Measurements from ENCODE around the gene POLRMT. TPM values are rescaled to one million over a fixed set of nuclear protein-coding genes. Genes with fewer than 3 reads are reported as not detected.

POLRMT gene
- total RNA-seq, 6 donors from 2014 or later, result 26.7 to 86.5 (median 50.9) TPM

DNA sequence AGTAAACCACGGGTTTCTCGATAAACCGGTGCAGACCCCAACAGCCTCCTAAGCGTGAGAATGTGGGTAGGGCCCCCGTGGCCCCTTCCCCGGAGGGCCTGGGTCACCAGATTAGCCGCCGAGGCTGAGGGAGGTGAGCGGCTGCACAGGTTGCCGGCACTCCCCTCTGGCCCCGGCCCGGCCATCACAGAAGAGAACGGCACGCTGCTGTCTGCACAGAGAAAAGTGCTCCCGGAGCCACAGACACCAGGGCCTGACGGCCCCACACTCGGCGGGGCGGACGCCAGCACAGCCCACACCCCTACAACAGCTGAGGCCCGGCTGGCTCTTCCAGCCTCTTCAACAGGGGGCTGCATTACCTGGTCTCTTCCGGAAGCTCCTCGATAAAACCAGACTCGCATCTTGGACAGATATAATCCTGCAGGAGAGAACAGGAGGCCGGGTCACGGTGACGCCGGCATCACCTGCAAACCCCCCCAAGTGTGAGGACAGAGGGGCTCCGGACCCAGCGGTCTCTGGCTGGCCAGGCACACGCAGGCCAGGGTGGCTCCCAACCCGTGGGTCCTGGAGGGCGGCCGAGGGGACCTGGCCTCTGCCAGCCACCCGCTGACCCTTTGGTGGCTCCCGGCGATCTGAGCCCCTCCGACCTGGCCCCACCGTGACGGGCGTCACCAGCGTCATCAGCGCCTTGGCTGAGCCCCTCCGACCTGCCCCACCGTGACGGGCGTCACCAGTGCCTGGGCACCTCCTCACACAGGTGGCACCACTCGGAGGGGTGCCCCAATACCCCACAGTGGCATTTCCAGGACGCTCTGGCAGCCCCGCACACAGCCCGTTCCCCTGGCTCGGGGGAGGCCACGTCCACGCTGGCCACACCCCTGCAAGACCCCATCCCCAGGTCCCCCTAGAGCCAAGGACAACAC is 19.4 kb upstream of the POLRMT start:
- H3K36me3 ChIP-seq, result peaks cover 21 to 81% (median 56%) of the 10 kb centered on the region in 4 donors

DNA sequence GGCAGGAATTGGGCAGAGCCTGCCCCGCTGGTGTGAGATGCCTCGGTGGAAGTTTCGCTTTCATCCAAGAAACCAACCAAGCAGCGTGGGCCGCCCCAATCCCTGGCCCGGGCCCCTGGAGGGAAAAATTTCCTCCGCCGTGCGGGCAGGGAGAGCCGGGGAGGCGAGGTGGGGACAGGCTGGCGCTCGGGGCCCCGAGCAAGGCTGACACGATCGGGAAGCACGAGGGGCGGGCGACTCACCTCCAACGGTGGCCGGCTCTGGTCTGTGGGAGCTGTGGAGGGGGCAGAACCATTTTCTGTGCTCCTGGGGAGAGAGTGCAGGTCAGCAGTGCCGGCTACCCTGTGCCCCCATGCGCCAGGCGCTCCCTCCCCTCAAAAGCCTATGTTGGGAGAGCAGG is 18.7 kb upstream of the POLRMT start:
- Histone ChIP-seq H3K9me3 (no peaks in the 10 kb centered on the region), H3K4me3 (no peak overlapping the region), H3K27ac (no peak overlapping the region), H3K4me1 (peaks cover 0 to 14% (median 0%) of the 10 kb centered on the region in 4 donors), H3K36me3 (peaks cover 26 to 82% (median 63%) of the 10 kb centered on the region in 4 donors), H3K27me3 (no peaks in the 10 kb centered on the region)
- ATAC-seq (ENCODE audit: low FRiP score in 2 of 2) (no peak), DNase-seq (peak in 1 of 2 donors; percentile 70)
- 87% methylated on average over 20 to 22 of the region's 24 CpGs for WGBS, 2 donors
- no peak for TF ChIP-seq EP300 (IDR thresholded peaks at IDR 0.05)
- TF ChIP-seq, protein P1, sequence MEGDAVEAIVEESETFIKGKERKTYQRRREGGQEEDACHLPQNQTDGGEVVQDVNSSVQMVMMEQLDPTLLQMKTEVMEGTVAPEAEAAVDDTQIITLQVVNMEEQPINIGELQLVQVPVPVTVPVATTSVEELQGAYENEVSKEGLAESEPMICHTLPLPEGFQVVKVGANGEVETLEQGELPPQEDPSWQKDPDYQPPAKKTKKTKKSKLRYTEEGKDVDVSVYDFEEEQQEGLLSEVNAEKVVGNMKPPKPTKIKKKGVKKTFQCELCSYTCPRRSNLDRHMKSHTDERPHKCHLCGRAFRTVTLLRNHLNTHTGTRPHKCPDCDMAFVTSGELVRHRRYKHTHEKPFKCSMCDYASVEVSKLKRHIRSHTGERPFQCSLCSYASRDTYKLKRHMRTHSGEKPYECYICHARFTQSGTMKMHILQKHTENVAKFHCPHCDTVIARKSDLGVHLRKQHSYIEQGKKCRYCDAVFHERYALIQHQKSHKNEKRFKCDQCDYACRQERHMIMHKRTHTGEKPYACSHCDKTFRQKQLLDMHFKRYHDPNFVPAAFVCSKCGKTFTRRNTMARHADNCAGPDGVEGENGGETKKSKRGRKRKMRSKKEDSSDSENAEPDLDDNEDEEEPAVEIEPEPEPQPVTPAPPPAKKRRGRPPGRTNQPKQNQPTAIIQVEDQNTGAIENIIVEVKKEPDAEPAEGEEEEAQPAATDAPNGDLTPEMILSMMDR (IDR thresholded peaks at IDR 0.05), result no peak
- no peak for TF ChIP-seq POLR2AphosphoS5 (IDR thresholded peaks at IDR 0.05)
- TF ChIP-seq POLR2A (IDR thresholded peaks at IDR 0.05), result no peak

More for the DNA sequence above, 19.4 kb upstream of the POLRMT start:
- 91 to 94% methylated on average over 30 to 42 of the region's 54 CpGs for WGBS, 2 donors
- H3K27me3 ChIP-seq, result no peaks in the 10 kb centered on the region
- no peak overlapping the region for H3K4me3 ChIP-seq
- TF ChIP-seq POLR2AphosphoS5 (IDR thresholded peaks at IDR 0.05), result no peak
- no peak for ATAC-seq (ENCODE audit: low FRiP score in 2 of 2)
- no peak overlapping the region for H3K27ac ChIP-seq
- DNase-seq, result peak in 1 of 2 donors; percentile 75
- peaks cover 0 to 21% (median 1%) of the 10 kb centered on the region in 4 donors for H3K4me1 ChIP-seq
- H3K9me3 ChIP-seq, result no peaks in the 10 kb centered on the region

DNA sequence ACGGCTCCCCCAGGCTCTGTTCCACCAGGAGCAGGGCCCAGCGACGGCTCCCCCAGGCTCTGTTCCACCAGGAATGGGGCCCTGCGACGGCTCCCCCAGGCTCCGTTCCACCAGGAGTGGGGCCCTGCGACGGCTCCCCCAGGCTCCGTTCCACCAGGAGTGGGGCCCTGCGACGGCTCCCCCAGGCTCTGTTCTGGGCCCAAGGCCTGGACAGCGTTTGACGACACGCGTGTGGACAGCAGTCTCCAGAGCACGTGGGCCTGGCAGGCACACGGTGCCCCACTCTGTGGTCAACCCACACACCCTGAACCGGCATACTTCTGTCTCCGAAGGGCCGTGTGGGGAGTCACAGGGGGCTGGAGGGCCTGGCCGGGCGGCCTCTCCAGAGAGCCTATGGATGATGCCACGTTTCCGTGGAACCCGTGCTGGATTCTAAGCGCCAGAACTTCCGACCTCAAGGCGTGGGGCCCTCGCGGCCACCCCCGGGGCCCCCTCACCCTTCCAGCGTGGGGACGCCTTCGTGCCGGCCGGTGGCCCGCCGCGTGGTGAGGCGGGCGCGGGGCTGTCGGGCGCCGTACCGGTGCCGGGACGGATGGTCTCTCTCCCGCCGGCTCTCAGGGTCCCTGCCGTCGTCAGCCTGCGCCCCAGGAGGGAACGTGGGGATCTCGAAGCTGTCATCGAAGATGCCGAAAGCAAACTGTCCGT is 17.9 kb upstream of the POLRMT start:
- TF ChIP-seq POLR2A (IDR thresholded peaks at IDR 0.05) (no peak), POLR2AphosphoS5 (IDR thresholded peaks at IDR 0.05) (no peak), EP300 (IDR thresholded peaks at IDR 0.05) (no peak)
- TF ChIP-seq, protein P1 (IDR thresholded peaks at IDR 0.05), result no peak
- no peak for ATAC-seq (ENCODE audit: low FRiP score in 2 of 2)
- 97% methylated on average over 20 to 54 of the region's 58 CpGs for WGBS, 2 donors
- Histone ChIP-seq H3K4me1 (peaks cover 0 to 7% (median 0%) of the 10 kb centered on the region in 4 donors), H3K27me3 (no peaks in the 10 kb centered on the region), H3K27ac (no peak overlapping the region), H3K4me3 (no peak overlapping the region), H3K36me3 (peaks cover 29 to 85% (median 70%) of the 10 kb centered on the region in 4 donors), H3K9me3 (no peaks in the 10 kb centered on the region)
- DNase-seq, result peak in 1 of 2 donors; percentile 77

DNA sequence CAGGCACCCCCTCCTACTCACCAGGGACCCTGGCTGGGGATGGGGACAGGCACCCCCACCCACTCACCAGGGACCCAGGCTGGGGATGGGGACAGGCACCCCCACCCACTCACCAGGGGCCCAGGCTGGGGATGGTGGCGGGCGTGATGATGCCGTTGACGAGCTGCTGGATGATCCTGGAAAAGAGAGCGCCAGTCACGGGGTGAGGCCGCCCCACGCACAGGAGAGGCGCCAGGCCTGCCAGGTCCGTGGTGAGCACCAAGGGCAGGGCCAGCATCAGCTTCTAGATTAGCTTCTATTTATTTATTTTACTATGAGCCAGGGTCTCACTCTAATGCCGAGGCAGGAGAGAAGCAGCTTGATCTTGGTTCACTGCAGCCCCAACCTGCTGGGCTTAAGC is 16.8 kb upstream of the POLRMT start:
- WGBS, 2 donors, result 91 to 94% methylated on average over 10 to 11 of the region's 11 CpGs
- peaks cover 29 to 93% (median 78%) of the 10 kb centered on the region in 4 donors for H3K36me3 ChIP-seq
- H3K4me3 ChIP-seq, result no peak overlapping the region
- no peak overlapping the region for H3K27ac ChIP-seq
- DNase-seq, result peak in 1 of 2 donors; percentile 55
- H3K27me3 ChIP-seq, result no peaks in the 10 kb centered on the region
- TF ChIP-seq EP300 (IDR thresholded peaks at IDR 0.05), result no peak
- TF ChIP-seq, protein P1 (IDR thresholded peaks at IDR 0.05), result no peak
- no peak for TF ChIP-seq POLR2AphosphoS5 (IDR thresholded peaks at IDR 0.05)
- no peak for TF ChIP-seq POLR2A (IDR thresholded peaks at IDR 0.05)
- no peaks in the 10 kb centered on the region for H3K9me3 ChIP-seq
- H3K4me1 ChIP-seq, result no peaks in the 10 kb centered on the region
- no peak for ATAC-seq (ENCODE audit: low FRiP score in 2 of 2)
